GM18867 (cell line): ENCODE results near the gene MAP4K4.

ENCODE experiments used
- ATAC-seq: cut with Tn5 transposase; IDR thresholded peaks from one replicate; pipeline ENCODE4 v1.9.1; 2021; ENCODE audit warnings: mild to moderate bottlenecking, moderate library complexity; ENCODE audit not compliant: unreplicated experiment

The MAP4K4 gene

GRCh38 chr2:101830555-101830954 is 133.0 kb downstream of the MAP4K4 start:
- ATAC-seq = peak; percentile 46

GRCh38 chr2:101831351-101831865 is 133.9 kb downstream of the MAP4K4 start:
- ATAC-seq = peak; percentile 89

- ATAC-seq = no peak
These were observed 134.6 kb downstream of the MAP4K4 start for GRCh38 chr2:101832114-101832513.

GRCh38 chr2:101833890-101834523 is 136.5 kb downstream of the MAP4K4 start:
- no peak for ATAC-seq

- no peak for ATAC-seq
These were observed 139.8 kb downstream of the MAP4K4 start for GRCh38 chr2:101837354-101837753.

GRCh38 chr2:101841679-101842327 is 144.3 kb downstream of the MAP4K4 start:
- no peak for ATAC-seq

- ATAC-seq = no peak
These were observed 145.0 kb downstream of the MAP4K4 start for GRCh38 chr2:101842471-101842870.

GRCh38 chr2:101843048-101843447 is 145.5 kb downstream of the MAP4K4 start:
- ATAC-seq = no peak

- ATAC-seq = no peak
These were observed 146.0 kb downstream of the MAP4K4 start for GRCh38 chr2:101843471-101843870.

- no peak for ATAC-seq
These were observed 146.6 kb downstream of the MAP4K4 start for GRCh38 chr2:101844055-101844635.

- ATAC-seq = no peak
These were observed 149.5 kb downstream of the MAP4K4 start for GRCh38 chr2:101846973-101847372.

- ATAC-seq = no peak
These were observed 150.3 kb downstream of the MAP4K4 start for GRCh38 chr2:101847661-101848339.

- ATAC-seq = no peak
These were observed 151.4 kb downstream of the MAP4K4 start for GRCh38 chr2:101848769-101849410.

- no peak for ATAC-seq
These were observed 152.9 kb downstream of the MAP4K4 start for GRCh38 chr2:101850450-101850849.

GRCh38 chr2:101850991-101851390 is 153.5 kb downstream of the MAP4K4 start:
- ATAC-seq = no peak

- ATAC-seq = no peak
These were observed 155.3 kb downstream of the MAP4K4 start for GRCh38 chr2:101852824-101853223.

GRCh38 chr2:101854877-101855276 is 157.4 kb downstream of the MAP4K4 start:
- ATAC-seq = no peak

GRCh38 chr2:101855776-101856175 is 158.3 kb downstream of the MAP4K4 start:
- no peak for ATAC-seq

GRCh38 chr2:101858246-101858645 is 160.7 kb downstream of the MAP4K4 start:
- no peak for ATAC-seq

- no peak for ATAC-seq
These were observed 161.4 kb downstream of the MAP4K4 start for GRCh38 chr2:101858910-101859309.

GRCh38 chr2:101859604-101860003 is 162.1 kb downstream of the MAP4K4 start:
- no peak for ATAC-seq
